Sigmoid colon (tissue), 7 donors: ENCODE results near the gene NBDY. TPM values are rescaled to one million over a fixed set of nuclear protein-coding genes. Genes with fewer than 3 reads are reported as not detected.
A peak's percentile ranks its signal among the peaks of the same experiment; 100 is the strongest.

ENCODE experiments used
- DNase-seq: peaks from one replicate; pipeline ENCODE4 v3.0.0-alpha.2; 2019
- H3K27ac ChIP-seq, 4 donors: fragments of 200-600 bp; sonication (generic); one replicate each; pipeline ENCODE4 v1.5.1; 2016 to 2019; ENCODE audit warnings: mild to moderate bottlenecking in 1 of 4
- H3K27me3 ChIP-seq, 3 donors: fragments of 200-600 bp; sonication (generic); one replicate each; pipeline ENCODE4 v1.5.1; 2019; ENCODE audit warnings: mild to moderate bottlenecking in 1 of 3
- H3K36me3 ChIP-seq, 4 donors: fragments of 200-600 bp; sonication (generic); one replicate each; pipeline ENCODE4 v1.5.1; 2016 to 2019
- H3K4me1 ChIP-seq, 4 donors: fragments of 200-600 bp; sonication (generic); one replicate each; pipeline ENCODE4 v1.5.1; 2017 to 2019
- H3K4me3 ChIP-seq, 4 donors: fragments of 200-600 bp; sonication (generic); one replicate each; pipeline ENCODE4 v1.5.1; 2017 to 2019; ENCODE audit warnings: mild to moderate bottlenecking in 2 of 4, moderate library complexity in 1 of 4
- H3K9me3 ChIP-seq, 4 donors: fragments of 200-600 bp in 3 of 4; sonication (generic) in 3 of 4; one replicate each; pipeline versions ENCODE4 v1.5.1 to v1.6.1; 2013 to 2019
- CTCF ChIP-seq, 4 experiments: fragments of 450-650 bp in 3 of 4; fragments of 200-600 bp in 1 of 4; IDR thresholded peaks; one replicate each; pipeline ENCODE4 v1.5.1; 2016 to 2019; ENCODE audit warnings: antibody characterized with exemption in 4 of 4, mild to moderate bottlenecking in 3 of 4, moderate library complexity in 2 of 4
- EP300 ChIP-seq, 4 donors: sonication (generic); formaldehyde crosslinking; IDR thresholded peaks; one replicate each; pipeline ENCODE4 v1.6.1; 2017; ENCODE audit warnings: antibody characterized with exemption in 4 of 4
- POLR2A ChIP-seq, 2 donors: fragments of 450-650 bp; IDR thresholded peaks; one replicate each; pipeline ENCODE4 v1.6.1; 2016; ENCODE audit warnings: antibody characterized with exemption in 2 of 2, mild to moderate bottlenecking in 2 of 2, moderate library complexity in 2 of 2
- POLR2AphosphoS5 ChIP-seq, 4 donors: sonication (generic); formaldehyde crosslinking; IDR thresholded peaks; one replicate each; pipeline ENCODE4 v1.6.1; 2017; ENCODE audit warnings: antibody characterized with exemption in 4 of 4
- WGBS, 2 donors: extraction: QIAGEN DNeasy Blood & Tissue Kit; methylation state at CpG; one replicate each; pipeline ENCODE4 v1.1.7; 2013; 5-methylcytosine and 5-hydroxymethylcytosine counted together
- intact Hi-C: fragments of 100-400 bp; cut with DNase I; formaldehyde crosslinking; loops from one replicate; pipeline ENCODE4 v1.15.1; 2023
- polyA plus RNA-seq, 3 donors: library from polyadenylated mRNA; stranded (reverse); fragments of 200-250 nt; gene quantifications; one replicate each; pipeline ENCODE4 v1.2.3, GENCODE V29; 2013
- total RNA-seq, 4 donors: library from RNA; depleted of rRNA; stranded (reverse); fragments of >200 nt; gene quantifications; one replicate each; pipeline ENCODE4 v1.1.0, GENCODE V29; 2016
- donor health status: healthy with polysubstance abuse.
- donor health status: Bipolar disorder and iron deficiency.
- donor health status: healthy.

NBDY gene
- total and polyA plus RNA-seq, 7 donors = 7.2 to 28.2 (median 16.5) TPM

- TF ChIP-seq CTCF (IDR thresholded peaks at IDR 0.05) (no peak), POLR2A (IDR thresholded peaks at IDR 0.05) (no peak), POLR2AphosphoS5 (IDR thresholded peaks at IDR 0.05) (no peak), EP300 (IDR thresholded peaks at IDR 0.05) (no peak)
- Histone ChIP-seq H3K9me3 (no peaks in the 10 kb centered on the region), H3K4me3 (no peak overlapping the region), H3K36me3 (no peaks in the 10 kb centered on the region), H3K27ac (no peak overlapping the region), H3K27me3 (no peaks in the 10 kb centered on the region), H3K4me1 (peaks cover 0 to 20% (median 5%) of the 10 kb centered on the region in 4 donors)
- 90 to 91% methylated on average over 5 of the region's 5 CpGs for WGBS, 2 donors
- DNase-seq = peak; percentile 47
- intact Hi-C loops = no loop called here
These were observed 32.1 kb downstream of the NBDY start for GRCh38 chrX:56761167-56761566.

GRCh38 chrX:56762220-56762619 lies 33.2 kb downstream of the NBDY start:
- no peaks in the 10 kb centered on the region for H3K9me3 ChIP-seq
- H3K27me3 ChIP-seq = no peaks in the 10 kb centered on the region
- intact Hi-C loops = no loop called here
- peaks cover 0 to 30% (median 5%) of the 10 kb centered on the region in 4 donors for H3K4me1 ChIP-seq
- no peak for TF ChIP-seq EP300 (IDR thresholded peaks at IDR 0.05)
- TF ChIP-seq CTCF (IDR thresholded peaks at IDR 0.05) = no peak
- TF ChIP-seq POLR2A (IDR thresholded peaks at IDR 0.05) = no peak
- no peak for TF ChIP-seq POLR2AphosphoS5 (IDR thresholded peaks at IDR 0.05)
- no peak for DNase-seq
- WGBS, 2 donors = 35 to 70% methylated on average over 3 of the region's 3 CpGs
- H3K27ac ChIP-seq = no peak overlapping the region
- no peaks in the 10 kb centered on the region for H3K36me3 ChIP-seq
- H3K4me3 ChIP-seq = no peak overlapping the region

DNA sequence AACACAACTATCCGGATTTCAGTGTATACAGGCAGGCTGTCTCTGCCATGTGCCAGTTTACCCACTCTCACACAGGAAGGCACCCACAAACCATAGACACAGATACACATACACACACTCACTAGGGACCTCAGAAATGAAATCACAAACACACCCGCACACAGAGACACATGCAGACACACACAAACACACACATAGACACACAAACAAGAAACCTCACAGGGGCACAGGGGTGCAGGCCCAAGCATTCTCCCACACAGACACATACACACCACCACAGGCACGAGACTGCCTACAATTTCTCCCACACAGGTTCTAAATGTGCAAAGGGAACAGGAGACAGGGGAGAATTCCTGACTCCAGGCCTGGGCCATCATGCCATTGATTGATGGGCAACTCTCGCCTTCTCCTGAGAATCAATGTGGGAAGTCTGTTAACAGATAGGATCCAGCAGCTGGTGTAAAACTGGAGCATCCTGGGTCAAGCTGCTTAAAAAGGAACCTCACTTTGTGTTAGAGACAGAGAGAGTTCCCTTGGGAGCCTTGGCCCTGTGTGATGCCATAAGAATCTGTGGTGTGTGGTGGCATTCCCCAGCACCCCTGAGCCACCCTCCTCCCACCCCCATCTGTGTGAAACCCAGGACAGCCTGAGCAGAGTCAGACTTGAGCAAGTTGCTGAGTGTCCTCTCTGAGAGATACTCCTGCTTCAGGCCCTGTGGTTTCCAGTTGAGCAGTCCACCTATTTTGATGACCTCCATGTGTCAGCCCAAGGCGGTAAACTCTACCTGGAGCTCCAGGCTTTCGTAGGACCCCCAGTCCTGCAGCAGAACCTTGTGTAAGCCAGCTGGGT lies 33.9 kb downstream of the NBDY start:
- H3K9me3 ChIP-seq = no peaks in the 10 kb centered on the region
- TF ChIP-seq POLR2AphosphoS5 (IDR thresholded peaks at IDR 0.05) = no peak
- TF ChIP-seq POLR2A (IDR thresholded peaks at IDR 0.05) = no peak
- no peak for TF ChIP-seq CTCF (IDR thresholded peaks at IDR 0.05)
- TF ChIP-seq EP300 (IDR thresholded peaks at IDR 0.05) = no peak
- no peak overlapping the region for H3K27ac ChIP-seq
- no peaks in the 10 kb centered on the region for H3K27me3 ChIP-seq
- H3K36me3 ChIP-seq = no peaks in the 10 kb centered on the region
- intact Hi-C loops = no loop called here
- DNase-seq = peak; percentile 63
- 80 to 91% methylated on average over 6 of the region's 6 CpGs for WGBS, 2 donors
- H3K4me1 ChIP-seq = peaks cover 0 to 32% (median 5%) of the 10 kb centered on the region in 4 donors
- no peak overlapping the region for H3K4me3 ChIP-seq

DNA sequence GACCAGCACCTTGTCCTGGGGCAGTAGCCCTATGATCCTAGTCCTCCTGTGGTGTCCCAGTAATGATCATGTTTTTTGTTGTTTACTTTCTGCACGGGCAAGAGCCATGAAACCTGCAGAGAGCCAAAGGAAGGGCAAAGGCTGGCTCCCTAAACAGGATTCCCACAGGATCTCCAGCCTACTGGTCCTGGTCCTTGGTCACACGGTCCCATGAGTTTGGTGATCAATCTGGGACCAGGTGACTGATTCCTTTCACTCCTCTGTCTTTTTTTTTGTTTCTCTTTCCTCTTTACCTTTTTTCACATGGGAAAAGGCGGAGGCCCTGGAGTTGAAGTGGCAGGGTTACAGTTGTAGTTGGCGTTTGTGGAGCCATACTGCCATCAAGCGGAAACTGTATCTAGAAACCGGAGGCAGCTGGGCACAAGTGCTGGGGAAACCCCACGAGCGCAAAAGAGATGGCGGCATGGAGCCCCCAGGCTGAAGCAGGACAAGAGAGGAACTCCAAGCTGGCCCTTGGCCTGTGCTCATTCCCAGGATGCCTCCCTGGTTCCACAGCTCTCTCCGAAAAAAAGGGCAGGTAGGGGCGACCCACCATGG lies 34.6 kb downstream of the NBDY start:
- Histone ChIP-seq H3K27me3 (no peaks in the 10 kb centered on the region), H3K27ac (peak overlapping the region in 2 of 4 donors; percentile 86), H3K36me3 (no peaks in the 10 kb centered on the region), H3K9me3 (no peaks in the 10 kb centered on the region), H3K4me3 (peak overlapping the region in 2 of 4 donors; percentile 40 to 56), H3K4me1 (peaks cover 0 to 32% (median 5%) of the 10 kb centered on the region in 4 donors)
- TF ChIP-seq EP300 (IDR thresholded peaks at IDR 0.05) (no peak), POLR2AphosphoS5 (IDR thresholded peaks at IDR 0.05) (no peak), POLR2A (IDR thresholded peaks at IDR 0.05) (no peak), CTCF (IDR thresholded peaks at IDR 0.05) (peak in 1 of 4 experiments; percentile 45)
- intact Hi-C loops = no loop called here
- WGBS, 2 donors = 78 to 81% methylated on average over 11 of the region's 11 CpGs
- peak; percentile 92 for DNase-seq
